AG09309 (cell line): ENCODE results near the gene PEX5L.

Source experiments
- DNase-seq: peaks from one replicate; pipeline ENCODE4 v3.0.0-alpha.2; 2010; ENCODE audit warnings: low read depth
- H3K4me3 ChIP-seq: 2 replicates; pipeline ENCODE4 v1.5.1; 2011; ENCODE audit warnings: mild to moderate bottlenecking, low read depth, low read length, moderate library complexity; ENCODE audit not compliant: control insufficient read depth
- CTCF ChIP-seq: IDR thresholded peaks from 2 replicates; pipeline ENCODE4 v1.5.1; 2011; ENCODE audit warnings: mild to moderate bottlenecking, low read depth, low read length, inconsistent platforms; ENCODE audit not compliant: insufficient read depth, control insufficient read depth; ENCODE audit errors: missing control alignments

PEX5L gene

GRCh38 chr3:179885950-179886349, 150.8 kb downstream of the PEX5L start:
- no peak for TF ChIP-seq CTCF
- H3K4me3 ChIP-seq, result no peak overlapping the region
- no peak for DNase-seq

GRCh38 chr3:179884136-179884535, 152.6 kb downstream of the PEX5L start:
- no peak overlapping the region for H3K4me3 ChIP-seq
- TF ChIP-seq CTCF, result no peak
- DNase-seq, result no peak

- no peak for TF ChIP-seq CTCF
- no peak for DNase-seq
Observed at GRCh38 chr3:179882292-179882691, 154.4 kb downstream of the PEX5L start.

GRCh38 chr3:179881791-179882190, 154.9 kb downstream of the PEX5L start:
- H3K4me3 ChIP-seq, result no peak overlapping the region
- TF ChIP-seq CTCF, result no peak
- no peak for DNase-seq

More at GRCh38 chr3:179882292-179882691, 154.4 kb downstream of the PEX5L start:
- H3K4me3 ChIP-seq, result no peak overlapping the region

- TF ChIP-seq CTCF, result no peak
- no peak for DNase-seq
- no peak overlapping the region for H3K4me3 ChIP-seq
Observed at GRCh38 chr3:179880868-179881267, 155.9 kb downstream of the PEX5L start.

- TF ChIP-seq CTCF, result no peak
- no peak overlapping the region for H3K4me3 ChIP-seq
- no peak for DNase-seq
Observed at GRCh38 chr3:179876440-179876839, 160.3 kb downstream of the PEX5L start.

- no peak overlapping the region for H3K4me3 ChIP-seq
- no peak for DNase-seq
- no peak for TF ChIP-seq CTCF
Observed at GRCh38 chr3:179872842-179873241, 163.9 kb downstream of the PEX5L start.
